NCI-H1417 treated with DMSO at 0.1 percent for 48 hours (cell line): ENCODE measurements around the gene CADM2.
"Not testable (repeated sequence)": the region's sequence is repeated elsewhere in the genome, so short reads cannot be mapped to it uniquely, and the experiment has no call there.

Experiments
- DNase-seq: peaks from one replicate; lab custom pipeline; 2025; lab: John Stamatoyannopoulos, UW

CADM2 gene

GRCh38 chr3:85077018-85077417 is 118.2 kb downstream of the CADM2 start:
- no peak for DNase-seq

- DNase-seq: no peak
Measured at GRCh38 chr3:85081191-85081906, 122.6 kb downstream of the CADM2 start.

- no peak for DNase-seq
Measured at GRCh38 chr3:85090495-85090894, 131.7 kb downstream of the CADM2 start.

GRCh38 chr3:85100316-85100715 is 141.5 kb downstream of the CADM2 start:
- DNase-seq: no peak

GRCh38 chr3:85102781-85103180 is 144.0 kb downstream of the CADM2 start:
- no peak for DNase-seq

- DNase-seq: no peak
Measured at GRCh38 chr3:85110393-85110792, 151.6 kb downstream of the CADM2 start.

- no peak for DNase-seq
Measured at GRCh38 chr3:85120879-85121278, 162.1 kb downstream of the CADM2 start.

GRCh38 chr3:85132864-85133263 is 174.1 kb downstream of the CADM2 start:
- DNase-seq: not testable (repeated sequence)

- not testable (repeated sequence) for DNase-seq
Measured at GRCh38 chr3:85133691-85134420, 175.1 kb downstream of the CADM2 start.

GRCh38 chr3:85142626-85143025 is 183.8 kb downstream of the CADM2 start:
- no peak for DNase-seq

GRCh38 chr3:85148036-85148435 is 189.2 kb downstream of the CADM2 start:
- no peak for DNase-seq

GRCh38 chr3:85151555-85151954 is 192.8 kb downstream of the CADM2 start:
- DNase-seq: no peak

GRCh38 chr3:85153279-85153678 is 194.5 kb downstream of the CADM2 start:
- DNase-seq: not testable (repeated sequence)

GRCh38 chr3:85159376-85159775 is 200.6 kb downstream of the CADM2 start:
- DNase-seq: no peak

GRCh38 chr3:85161544-85161943 is 202.8 kb downstream of the CADM2 start:
- DNase-seq: no peak

- DNase-seq: no peak
Measured at GRCh38 chr3:85162905-85163304, 204.1 kb downstream of the CADM2 start.

- no peak for DNase-seq
Measured at GRCh38 chr3:85164436-85164835, 205.6 kb downstream of the CADM2 start.

GRCh38 chr3:85167576-85167975 is 208.8 kb downstream of the CADM2 start:
- DNase-seq: no peak

GRCh38 chr3:85170646-85171045 is 211.9 kb downstream of the CADM2 start:
- DNase-seq: no peak

- no peak for DNase-seq
Measured at GRCh38 chr3:85171976-85172375, 213.2 kb downstream of the CADM2 start.

GRCh38 chr3:85176799-85177198 is 218.0 kb downstream of the CADM2 start:
- DNase-seq: no peak

GRCh38 chr3:85182975-85183752 is 224.4 kb downstream of the CADM2 start:
- no peak for DNase-seq

- no peak for DNase-seq
Measured at GRCh38 chr3:85185495-85185894, 226.7 kb downstream of the CADM2 start.
